ENCODE measurements around the gene BEND6.

Gene BEND6

DNA sequence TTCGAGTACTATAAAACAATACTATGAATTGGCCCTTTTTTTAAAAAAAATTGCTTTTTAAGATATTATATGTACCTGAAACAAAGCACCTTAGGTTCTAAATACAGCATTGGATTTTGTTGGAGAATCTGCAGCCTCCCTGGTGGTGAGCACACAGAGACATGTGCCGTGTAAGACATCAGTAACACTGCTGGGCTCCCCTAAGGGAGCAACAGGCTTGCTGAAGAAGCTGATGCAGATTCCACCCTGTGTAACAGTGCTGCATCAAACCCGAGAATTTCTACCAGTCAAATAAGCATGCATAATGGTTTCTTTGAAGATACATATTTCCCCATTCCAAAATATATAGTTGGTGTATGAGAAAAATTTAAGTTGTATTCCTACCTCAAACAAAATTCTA is 108.9 kb downstream of the BEND6 start:
- DNase-seq (ENCODE audit: extremely low read depth, low read depth) = no peak
- H3K4me3 ChIP-seq (replicated peaks; ENCODE audit: low read depth, low read length) = no peak overlapping the region
- TF ChIP-seq, protein P1, sequence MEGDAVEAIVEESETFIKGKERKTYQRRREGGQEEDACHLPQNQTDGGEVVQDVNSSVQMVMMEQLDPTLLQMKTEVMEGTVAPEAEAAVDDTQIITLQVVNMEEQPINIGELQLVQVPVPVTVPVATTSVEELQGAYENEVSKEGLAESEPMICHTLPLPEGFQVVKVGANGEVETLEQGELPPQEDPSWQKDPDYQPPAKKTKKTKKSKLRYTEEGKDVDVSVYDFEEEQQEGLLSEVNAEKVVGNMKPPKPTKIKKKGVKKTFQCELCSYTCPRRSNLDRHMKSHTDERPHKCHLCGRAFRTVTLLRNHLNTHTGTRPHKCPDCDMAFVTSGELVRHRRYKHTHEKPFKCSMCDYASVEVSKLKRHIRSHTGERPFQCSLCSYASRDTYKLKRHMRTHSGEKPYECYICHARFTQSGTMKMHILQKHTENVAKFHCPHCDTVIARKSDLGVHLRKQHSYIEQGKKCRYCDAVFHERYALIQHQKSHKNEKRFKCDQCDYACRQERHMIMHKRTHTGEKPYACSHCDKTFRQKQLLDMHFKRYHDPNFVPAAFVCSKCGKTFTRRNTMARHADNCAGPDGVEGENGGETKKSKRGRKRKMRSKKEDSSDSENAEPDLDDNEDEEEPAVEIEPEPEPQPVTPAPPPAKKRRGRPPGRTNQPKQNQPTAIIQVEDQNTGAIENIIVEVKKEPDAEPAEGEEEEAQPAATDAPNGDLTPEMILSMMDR (IDR thresholded peaks at IDR 0.05; ENCODE audit: low read depth, low read length, missing control alignments) = no peak

DNA sequence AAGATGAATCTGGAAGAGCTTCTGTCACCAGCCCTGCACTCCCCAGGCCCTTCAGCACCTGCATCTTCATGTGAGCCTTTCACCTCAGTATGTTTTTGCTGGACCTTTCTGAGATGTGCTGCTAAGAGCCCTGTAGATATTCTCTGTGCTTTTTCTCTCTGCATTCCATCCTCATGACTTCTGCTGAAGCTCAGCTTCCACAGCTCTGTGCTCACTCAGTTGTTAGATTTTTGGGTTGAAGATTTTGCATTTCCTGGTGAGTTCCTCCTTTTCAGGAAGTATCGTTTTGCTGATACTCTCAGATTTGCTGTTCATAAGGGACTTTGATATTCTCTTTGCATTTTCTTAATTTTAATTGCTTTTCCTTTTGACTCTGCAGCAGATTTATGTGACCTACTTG is 109.9 kb downstream of the BEND6 start:
- TF ChIP-seq, protein P1 (IDR thresholded peaks at IDR 0.05; ENCODE audit: low read depth, low read length, missing control alignments) = no peak
- no peak overlapping the region for H3K4me3 ChIP-seq (replicated peaks; ENCODE audit: low read depth, low read length)
- DNase-seq (ENCODE audit: extremely low read depth, low read depth) = no peak

DNA sequence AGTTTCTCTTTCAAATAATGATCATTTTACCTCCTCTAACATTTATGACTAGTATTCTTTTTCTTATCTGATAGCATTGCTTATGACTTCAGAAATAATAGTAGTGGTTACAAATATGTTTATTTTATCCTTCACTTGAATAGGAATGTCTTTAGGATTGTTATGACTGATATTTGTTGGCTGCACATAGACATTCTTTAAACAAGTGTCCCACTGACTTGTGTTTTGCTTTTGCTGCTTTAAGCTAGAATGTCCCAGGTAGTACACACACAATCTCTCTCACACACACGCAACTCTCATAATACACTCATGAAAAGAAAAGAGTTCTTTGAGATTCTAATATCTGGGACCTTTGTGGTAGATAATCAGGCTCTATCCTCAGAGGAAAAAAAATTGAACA is 113.2 kb downstream of the BEND6 start:
- no peak for DNase-seq (ENCODE audit: extremely low read depth, low read depth)
- no peak overlapping the region for H3K4me3 ChIP-seq (replicated peaks; ENCODE audit: low read depth, low read length)
- TF ChIP-seq, protein P1 (IDR thresholded peaks at IDR 0.05; ENCODE audit: low read depth, low read length, missing control alignments) = no peak

DNA sequence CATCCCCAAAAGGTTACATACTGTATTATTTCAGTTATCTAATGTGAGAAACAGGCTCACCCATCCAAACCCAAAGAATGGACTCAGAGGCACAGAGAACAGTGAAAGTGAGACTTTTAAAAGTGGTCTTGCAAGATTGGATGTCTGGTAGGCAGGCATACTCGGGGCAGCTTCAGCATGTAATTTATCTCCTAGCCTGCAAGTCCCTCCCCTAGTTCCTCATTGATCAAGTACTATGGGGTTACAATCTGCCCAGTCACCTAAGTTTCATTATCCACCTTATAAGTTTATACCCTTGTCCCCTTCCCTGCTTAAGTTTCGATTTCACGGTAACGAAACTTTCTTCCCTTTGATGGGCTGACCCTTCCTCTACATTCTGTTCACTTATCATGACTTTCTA is 114.3 kb downstream of the BEND6 start:
- TF ChIP-seq, protein P1 (IDR thresholded peaks at IDR 0.05; ENCODE audit: low read depth, low read length, missing control alignments) = no peak
- DNase-seq (ENCODE audit: extremely low read depth, low read depth) = no peak
- H3K4me3 ChIP-seq (replicated peaks; ENCODE audit: low read depth, low read length) = no peak overlapping the region

DNA sequence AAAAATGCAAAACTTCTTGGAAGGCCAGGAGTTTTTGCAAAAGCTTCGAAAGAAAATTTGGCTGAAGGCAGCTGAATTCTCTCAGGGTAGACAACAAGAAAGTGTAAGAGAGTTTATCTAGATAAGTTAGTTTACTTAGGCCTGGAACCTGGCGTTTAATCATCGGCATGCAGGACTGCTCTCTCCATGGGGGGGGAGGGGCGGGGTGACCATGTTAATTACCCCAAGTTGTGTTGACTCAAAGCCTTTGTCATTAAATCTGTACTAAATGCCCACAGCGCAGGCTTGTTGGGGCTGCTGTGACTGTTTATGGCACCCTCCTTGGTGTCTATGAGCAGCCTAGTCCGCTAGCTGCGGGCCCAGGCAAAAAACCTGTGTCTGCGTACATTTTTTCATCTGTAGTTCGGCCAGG is 115.0 kb downstream of the BEND6 start:
- no peak overlapping the region for H3K4me3 ChIP-seq (replicated peaks; ENCODE audit: low read depth, low read length)
- no peak for DNase-seq (ENCODE audit: extremely low read depth, low read depth)
- TF ChIP-seq, protein P1 (IDR thresholded peaks at IDR 0.05; ENCODE audit: low read depth, low read length, missing control alignments) = no peak

DNA sequence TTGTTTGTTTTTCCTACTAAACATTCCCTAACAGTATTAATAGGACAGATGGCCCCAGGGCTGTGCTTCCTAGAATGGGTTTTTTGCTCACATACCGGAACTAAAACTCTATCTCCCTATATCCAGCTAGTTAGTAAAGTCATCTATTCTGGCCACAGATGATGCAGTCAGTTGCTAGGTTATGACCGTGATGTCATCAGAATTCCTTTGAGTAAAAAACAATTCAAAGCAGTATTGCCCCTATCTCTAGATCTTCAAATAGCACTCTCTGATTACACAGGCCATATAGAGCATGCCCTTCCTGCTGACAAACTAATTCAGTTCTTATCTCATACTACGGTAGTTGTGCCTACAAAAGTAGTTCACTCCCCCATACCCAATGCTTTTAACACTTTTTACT is 117.2 kb downstream of the BEND6 start:
- TF ChIP-seq, protein P1 (IDR thresholded peaks at IDR 0.05; ENCODE audit: low read depth, low read length, missing control alignments) = no peak
- no peak overlapping the region for H3K4me3 ChIP-seq (replicated peaks; ENCODE audit: low read depth, low read length)
- DNase-seq (ENCODE audit: extremely low read depth, low read depth) = no peak

DNA sequence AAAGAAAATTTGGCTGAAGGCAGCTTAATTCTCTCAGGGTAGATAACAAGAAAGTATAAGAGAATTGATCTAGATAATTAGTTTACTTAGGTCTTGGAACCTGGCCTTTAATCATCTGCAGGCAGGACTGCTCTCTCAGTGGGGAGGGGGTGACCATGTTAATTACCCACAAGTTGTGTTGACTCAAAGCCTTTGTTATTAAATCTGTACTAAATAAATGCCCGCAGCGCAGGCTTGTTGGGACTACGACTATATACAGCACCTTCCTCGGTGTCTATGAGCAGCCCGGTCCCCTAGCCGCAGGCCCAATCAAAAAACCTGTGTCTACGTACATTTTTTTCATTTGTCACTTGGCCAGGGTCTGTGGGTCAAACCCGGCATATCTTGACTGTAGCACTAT is 119.5 kb downstream of the BEND6 start:
- no peak for DNase-seq (ENCODE audit: extremely low read depth, low read depth)
- no peak overlapping the region for H3K4me3 ChIP-seq (replicated peaks; ENCODE audit: low read depth, low read length)
- TF ChIP-seq, protein P1 (IDR thresholded peaks at IDR 0.05; ENCODE audit: low read depth, low read length, missing control alignments) = no peak

All from HFF-Myc (cell line).